PC-3 (cell line): ENCODE measurements around the gene IRF9. TPM values are rescaled to one million over a fixed set of nuclear protein-coding genes. Genes with fewer than 3 reads are reported as not detected.

Experiments used
- ATAC-seq: fragments of 200-7000 bp; cut with Tn5 transposase; 2 replicates; pipeline ENCODE4 v1.9.1; 2020; ENCODE audit warnings: mild to moderate bottlenecking, moderate library complexity
- BruUV-seq: library from RNA; stranded (reverse); fragments of 400-500 nt; replicated peaks from 2 replicates; lab custom pipeline; 2021; lab: Mats Ljungman, UMichigan
- CTCF ChIA-PET: fragments of 300-600 bp; sonication (Branson Sonifier 250); formaldehyde crosslinking; loops from one replicate; lab custom pipeline; 2022; ENCODE audit warnings: antibody characterized with exemption; lab: Charles Lee
- POLR2A ChIA-PET: fragments of 300-600 bp; sonication (Branson Sonifier 250); formaldehyde crosslinking; loops from one replicate; lab custom pipeline; 2022; ENCODE audit warnings: antibody characterized with exemption; ENCODE audit not compliant: unreplicated experiment; lab: Charles Lee
- DNase-seq: peaks from one replicate; pipeline ENCODE4 v3.0.0-alpha.2; 2015
- H2AFZ ChIP-seq: fragments of 300-600 bp; sonication (generic); 2 replicates; pipeline ENCODE4 v1.6.0; 2016; ENCODE audit warnings: antibody characterized with exemption, low read length
- H3F3A ChIP-seq: fragments of 300-600 bp; sonication (generic); one replicate; pipeline ENCODE4 v1.6.0; 2017; ENCODE audit warnings: antibody characterized with exemption, low read length, control low read depth, mild to moderate bottlenecking; ENCODE audit not compliant: unreplicated experiment
- H3K27ac ChIP-seq: fragments of 300-600 bp; sonication (generic); 2 replicates; pipeline ENCODE4 v1.5.1; 2016; ENCODE audit warnings: mild to moderate bottlenecking, low read length
- H3K27me3 ChIP-seq: fragments of 300-600 bp; sonication (generic); 2 replicates; pipeline ENCODE4 v1.6.1; 2016; ENCODE audit warnings: low read length, mixed read lengths
- H3K36me3 ChIP-seq: fragments of 300-600 bp; sonication (generic); 2 replicates; pipeline ENCODE4 v1.6.1; 2016; ENCODE audit warnings: low read depth, mixed run types, low read length, mixed read lengths
- H3K4me1 ChIP-seq: fragments of 300-600 bp; sonication (generic); 2 replicates; pipeline ENCODE4 v1.5.1; 2016; ENCODE audit warnings: low read length; ENCODE audit not compliant: insufficient read depth
- H3K4me2 ChIP-seq: fragments of 300-600 bp; sonication (generic); 2 replicates; pipeline ENCODE4 v1.6.0; 2016; ENCODE audit warnings: low read length
- H3K4me3 ChIP-seq: fragments of 300-600 bp; sonication (generic); 2 replicates; pipeline ENCODE4 v1.5.1; 2016; ENCODE audit warnings: mild to moderate bottlenecking, low read length, mixed read lengths
- H3K79me2 ChIP-seq: fragments of 300-600 bp; sonication (generic); 2 replicates; pipeline ENCODE4 v1.6.1; 2017; ENCODE audit warnings: low read length, mixed read lengths
- H3K9ac ChIP-seq: fragments of 300-600 bp; sonication (generic); 2 replicates; pipeline ENCODE4 v1.6.0; 2016; ENCODE audit warnings: mild to moderate bottlenecking, low read length
- H3K9me2 ChIP-seq: fragments of 300-600 bp; sonication (generic); replicated peaks from 2 replicates; pipeline ENCODE4 v1.6.1; 2016; ENCODE audit warnings: mixed run types, low read length, mixed read lengths
- H3K9me3 ChIP-seq: fragments of 300-600 bp; sonication (generic); 2 replicates; pipeline ENCODE4 v1.6.1; 2016; ENCODE audit warnings: low read length, mixed read lengths
- H4K20me1 ChIP-seq: fragments of 300-600 bp; sonication (generic); 2 replicates; pipeline ENCODE4 v1.6.1; 2016; ENCODE audit warnings: low read length, mixed read lengths
- EZH2 ChIP-seq: fragments of 300-600 bp; sonication (generic); IDR thresholded peaks from one replicate; pipeline ENCODE4 v1.6.1; 2017; ENCODE audit warnings: antibody characterized with exemption, mild to moderate bottlenecking, low read length; ENCODE audit not compliant: unreplicated experiment
- EZH2phosphoT487 ChIP-seq: fragments of 300-600 bp; sonication (generic); IDR thresholded peaks from 2 replicates; pipeline ENCODE4 v1.6.1; 2018; ENCODE audit warnings: mild to moderate bottlenecking, antibody characterized with exemption, low read length, borderline replicate concordance
- intact Hi-C: fragments of 100-400 bp; cut with micrococcal nuclease; formaldehyde crosslinking; loops from 2 replicates; pipeline ENCODE4 v1.9.0; 2023
- total RNA-seq: library from RNA; depleted of rRNA; stranded (reverse); fragments of >200 nt; gene quantifications from 2 replicates; pipeline ENCODE4 v1.2.3, GENCODE V29; 2014
- TF ChIP-seq, protein P1 (sequence below): fragments of 300-600 bp; sonication (generic); conservative IDR thresholded peaks from 2 replicates; pipeline ENCODE4 v1.5.1; 2017; ENCODE audit warnings: antibody characterized with exemption, low read depth, mild to moderate bottlenecking, low read length

IRF9 gene
- total RNA-seq, 1 experiment from 2014 or later, result 10.5 TPM

DNA sequence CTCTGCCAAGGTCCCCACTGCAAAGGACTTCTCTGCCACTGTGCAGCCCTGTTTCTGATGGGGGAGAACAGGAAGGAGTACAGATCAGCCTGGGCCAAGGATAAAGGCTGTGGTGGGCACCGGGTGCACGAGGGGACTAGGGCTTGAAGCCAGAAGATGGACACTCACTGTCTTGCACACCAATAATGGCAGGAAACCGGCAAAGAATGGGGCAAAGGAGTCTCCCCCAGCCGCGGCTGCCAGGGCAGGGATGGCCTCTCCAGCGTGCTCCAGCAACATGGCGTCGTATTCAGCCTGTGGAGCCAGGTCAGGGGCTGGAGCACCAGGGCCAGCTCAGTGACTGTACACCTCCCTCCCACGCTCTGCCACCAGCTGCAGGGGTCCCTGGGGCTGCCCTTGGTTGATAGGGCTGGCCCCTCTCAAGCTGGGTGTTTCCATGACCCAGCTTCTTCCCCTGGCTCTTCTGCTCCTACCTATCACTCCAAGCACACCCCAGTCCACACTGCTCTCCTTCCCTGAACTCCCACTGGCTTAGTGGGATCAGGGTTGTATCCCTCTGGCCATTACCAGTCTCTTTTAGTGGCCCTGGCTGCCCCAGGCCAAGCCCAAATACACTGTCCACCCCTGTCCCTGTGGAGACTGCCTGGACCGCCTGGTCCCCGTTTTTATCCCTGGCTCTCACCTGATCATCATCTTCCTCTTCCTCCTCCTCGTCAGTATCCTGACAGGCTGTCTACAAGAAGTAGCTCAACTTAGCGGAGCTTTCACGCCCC is 21.2 kb downstream of the IRF9 start:
- H2AFZ ChIP-seq, result no peak overlapping the region
- DNase-seq (no peak), ATAC-seq (no peak)
- H3K4me2 ChIP-seq, result no peak overlapping the region
- H3K27ac ChIP-seq, result no peak overlapping the region
- no peaks in the 10 kb centered on the region for H3K27me3 ChIP-seq
- intact Hi-C loops, result no loop called here
- ChIA-PET CTCF (no interaction called here), POLR2A (no interaction called here)
- H3K4me1 ChIP-seq, result peaks cover under 1% of the 10 kb centered on the region
- no peaks in the 10 kb centered on the region for H3K9me3 ChIP-seq
- BruUV-seq, result no TSS peak
- peaks cover 43% of the 10 kb centered on the region; the same call in 1 of the 2 replicates for H3K36me3 ChIP-seq
- H3K9me2 ChIP-seq, result no peaks in the 10 kb centered on the region
- no peak overlapping the region for H3K4me3 ChIP-seq
- no peaks in the 10 kb centered on the region for H3F3A ChIP-seq
- H3K79me2 ChIP-seq, result peaks cover 12% of the 10 kb centered on the region
- TF ChIP-seq, protein P1, sequence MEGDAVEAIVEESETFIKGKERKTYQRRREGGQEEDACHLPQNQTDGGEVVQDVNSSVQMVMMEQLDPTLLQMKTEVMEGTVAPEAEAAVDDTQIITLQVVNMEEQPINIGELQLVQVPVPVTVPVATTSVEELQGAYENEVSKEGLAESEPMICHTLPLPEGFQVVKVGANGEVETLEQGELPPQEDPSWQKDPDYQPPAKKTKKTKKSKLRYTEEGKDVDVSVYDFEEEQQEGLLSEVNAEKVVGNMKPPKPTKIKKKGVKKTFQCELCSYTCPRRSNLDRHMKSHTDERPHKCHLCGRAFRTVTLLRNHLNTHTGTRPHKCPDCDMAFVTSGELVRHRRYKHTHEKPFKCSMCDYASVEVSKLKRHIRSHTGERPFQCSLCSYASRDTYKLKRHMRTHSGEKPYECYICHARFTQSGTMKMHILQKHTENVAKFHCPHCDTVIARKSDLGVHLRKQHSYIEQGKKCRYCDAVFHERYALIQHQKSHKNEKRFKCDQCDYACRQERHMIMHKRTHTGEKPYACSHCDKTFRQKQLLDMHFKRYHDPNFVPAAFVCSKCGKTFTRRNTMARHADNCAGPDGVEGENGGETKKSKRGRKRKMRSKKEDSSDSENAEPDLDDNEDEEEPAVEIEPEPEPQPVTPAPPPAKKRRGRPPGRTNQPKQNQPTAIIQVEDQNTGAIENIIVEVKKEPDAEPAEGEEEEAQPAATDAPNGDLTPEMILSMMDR, result no peak
- no peak for TF ChIP-seq EZH2phosphoT487
- no peak for TF ChIP-seq EZH2
- H3K9ac ChIP-seq, result no peak overlapping the region
- no peaks in the 10 kb centered on the region for H4K20me1 ChIP-seq

DNA sequence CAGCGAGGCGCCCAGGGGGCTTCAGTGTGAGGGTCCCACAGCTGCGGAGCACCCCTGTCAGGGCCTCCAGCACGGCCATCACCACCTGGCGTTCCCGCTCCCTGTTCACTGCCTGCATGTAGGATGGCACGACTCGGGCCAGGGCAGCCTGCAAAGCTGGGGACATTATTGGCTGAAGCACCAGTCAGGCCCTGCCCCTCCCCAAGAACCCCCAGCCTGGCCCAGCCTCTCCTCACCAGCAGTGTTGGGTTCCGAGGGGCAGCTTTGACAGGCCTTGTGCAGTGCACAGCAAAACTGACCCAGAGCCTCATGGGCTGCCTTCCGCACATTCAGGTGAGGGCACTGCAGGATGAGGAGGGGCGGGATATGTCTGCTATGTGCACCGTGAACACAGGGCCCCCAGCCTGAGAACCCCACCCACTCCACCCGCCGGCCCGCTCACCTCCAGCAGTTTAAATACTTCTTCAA is 22.0 kb downstream of the IRF9 start:
- Histone ChIP-seq H3K27me3 (no peaks in the 10 kb centered on the region), H3K4me3 (no peak overlapping the region), H3K9me3 (no peaks in the 10 kb centered on the region), H2AFZ (no peak overlapping the region), H3K36me3 (peaks cover 43% of the 10 kb centered on the region; the same call in 1 of the 2 replicates), H4K20me1 (no peaks in the 10 kb centered on the region), H3K9ac (no peak overlapping the region), H3K9me2 (no peaks in the 10 kb centered on the region), H3K4me2 (no peak overlapping the region), H3K79me2 (peaks cover 20% of the 10 kb centered on the region), H3F3A (no peaks in the 10 kb centered on the region), H3K27ac (no peak overlapping the region), H3K4me1 (peaks cover 8% of the 10 kb centered on the region)
- ChIA-PET POLR2A (no interaction called here), CTCF (no interaction called here)
- ATAC-seq, result no peak
- intact Hi-C loops, result no loop called here
- no peak for DNase-seq
- TF ChIP-seq, protein P1, result no peak
- no peak for TF ChIP-seq EZH2phosphoT487
- TF ChIP-seq EZH2, result no peak
- no TSS peak for BruUV-seq
